HG02852 (cell line): ENCODE measurements around the gene POLR3A.

ENCODE experiments used
- ATAC-seq: cut with Tn5 transposase; IDR thresholded peaks from one replicate; pipeline ENCODE4 v1.9.1; 2021; ENCODE audit warnings: mild to moderate bottlenecking, moderate library complexity; ENCODE audit not compliant: unreplicated experiment

The POLR3A gene

DNA sequence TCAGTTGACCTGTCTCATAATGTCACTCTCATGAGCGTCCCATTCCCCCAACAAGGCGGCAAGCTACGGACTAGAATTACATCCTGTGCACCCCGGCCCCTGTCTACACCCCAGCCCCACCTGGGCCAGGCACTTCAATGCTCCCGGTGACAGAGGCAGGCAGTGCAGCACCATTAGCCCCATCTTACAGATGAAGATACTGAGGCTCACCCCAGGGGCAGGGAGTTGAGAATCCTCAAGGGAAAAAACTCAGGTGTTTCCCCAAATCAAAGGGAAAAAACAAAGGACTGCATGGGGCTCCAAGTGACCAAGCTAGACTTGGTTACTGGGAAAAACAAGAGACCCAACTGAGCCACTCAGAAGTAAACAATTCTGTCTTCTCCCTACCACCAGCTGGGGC lies 107.3 kb downstream of the POLR3A start:
- ATAC-seq: no peak

DNA sequence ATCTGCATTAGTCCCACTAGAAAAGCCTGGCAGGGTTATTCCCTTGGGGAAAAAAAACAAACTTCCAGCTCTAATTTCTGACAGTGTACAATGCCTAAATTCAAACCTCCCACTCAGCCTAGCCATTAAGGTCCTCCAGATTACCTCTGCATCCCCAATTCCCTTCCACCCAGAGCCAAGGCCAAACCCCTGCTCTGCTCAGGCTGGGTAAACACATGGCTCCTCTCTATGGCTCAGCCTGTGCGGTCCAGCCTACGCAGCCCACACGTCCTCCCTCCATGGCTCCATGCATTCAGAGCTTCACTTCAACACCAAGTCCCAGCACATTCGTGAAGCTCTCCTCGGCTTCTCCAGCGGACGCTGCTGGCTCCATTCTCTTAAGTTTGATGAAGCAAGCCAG lies 107.9 kb downstream of the POLR3A start:
- ATAC-seq: no peak

DNA sequence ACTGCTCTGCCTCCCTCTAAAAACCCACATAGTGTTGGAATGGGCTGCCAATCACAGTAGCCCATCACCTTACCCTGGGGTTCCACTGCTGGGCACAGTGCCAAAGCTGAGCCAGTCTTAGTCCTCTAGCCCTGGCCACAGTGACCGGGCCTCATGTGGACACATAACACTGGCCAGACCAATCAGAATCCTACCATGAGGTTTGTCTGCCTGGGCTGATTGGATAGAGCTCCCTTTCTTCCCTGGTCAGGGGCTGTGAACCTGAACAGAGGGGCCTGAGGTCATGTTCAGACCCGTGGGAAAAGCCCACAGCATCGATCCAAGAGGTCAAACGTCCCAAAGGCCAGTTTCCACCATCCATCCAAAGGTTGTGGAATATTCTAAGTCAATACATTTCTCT lies 108.8 kb downstream of the POLR3A start:
- ATAC-seq: no peak

DNA sequence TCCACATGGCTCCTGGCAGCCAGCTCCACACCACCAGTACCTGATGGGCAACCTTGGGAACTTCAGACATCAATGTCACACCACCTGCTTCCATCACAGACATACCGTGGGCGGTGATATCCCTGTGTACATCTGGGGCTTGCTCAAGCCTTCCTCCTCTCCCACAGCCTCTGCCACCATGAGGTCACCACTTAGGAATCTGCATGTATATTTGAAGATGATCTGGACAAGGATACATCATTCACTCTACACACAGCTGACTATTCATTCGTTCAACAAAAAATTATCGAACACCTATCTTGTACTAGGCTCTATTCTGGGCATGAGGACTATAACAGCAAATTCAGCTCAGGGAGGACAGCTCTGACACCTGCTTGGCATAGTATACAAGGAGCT lies 109.6 kb downstream of the POLR3A start:
- no peak for ATAC-seq
